Activated B cell treated with CpG ODN at 0.5 μM for 24 hours (primary cell): ENCODE measurements around the gene SPACA5. TPM values are rescaled to one million over a fixed set of nuclear protein-coding genes. Genes with fewer than 3 reads are reported as not detected.
"Not testable (repeated sequence)": the region's sequence is repeated elsewhere in the genome, so short reads cannot be mapped to it uniquely, and the experiment has no call there.

ENCODE experiments used
- ATAC-seq: fragments of 200-7000 bp; cut with Tn5 transposase; one replicate; pipeline ENCODE4 v1.10.0; 2021; ENCODE audit warnings: low read depth, mild to moderate bottlenecking, moderate library complexity
- CTCF ChIA-PET: fragments of 350-600 bp; sonication (Branson Sonifier 250); formaldehyde crosslinking; loops from one replicate; lab custom pipeline; 2021; ENCODE audit warnings: antibody characterized with exemption; lab: Charles Lee
- POLR2A ChIA-PET: fragments of 350-600 bp; sonication (Branson Sonifier 250); formaldehyde crosslinking; loops from one replicate; lab custom pipeline; 2021; ENCODE audit warnings: antibody characterized with exemption; lab: Charles Lee
- DNase-seq: peaks from one replicate; pipeline ENCODE4 v3.0.0; 2022
- H3K27ac Mint-ChIP-seq: one replicate; pipeline ENCODE4 v1.8.0; 2020; ENCODE audit warnings: mixed read lengths
- H3K27me3 Mint-ChIP-seq: one replicate; pipeline ENCODE4 v1.8.0; 2021; ENCODE audit warnings: mixed read lengths
- H3K36me3 Mint-ChIP-seq: one replicate; pipeline ENCODE4 v1.8.0; 2021; ENCODE audit warnings: low read depth, mixed read lengths
- H3K4me1 Mint-ChIP-seq: one replicate; pipeline ENCODE4 v1.8.0; 2021; ENCODE audit warnings: mixed read lengths
- H3K4me3 Mint-ChIP-seq: one replicate; pipeline ENCODE4 v1.8.0; 2020; ENCODE audit warnings: mild to moderate bottlenecking, mixed read lengths
- H3K9me3 Mint-ChIP-seq: one replicate; pipeline ENCODE4 v1.8.0; 2020; ENCODE audit warnings: mixed read lengths
- CTCF ChIP-seq: fragments of 200-600 bp; IDR thresholded peaks from one replicate; pipeline ENCODE4 v1.8.0; 2022; ENCODE audit warnings: antibody characterized with exemption, mild to moderate bottlenecking
- intact Hi-C: fragments of 100-400 bp; cut with micrococcal nuclease; formaldehyde crosslinking; loops from one replicate; pipeline ENCODE4 v1.15.1; 2024
- total RNA-seq: library from RNA; stranded (reverse); gene quantifications from 2 replicates; pipeline ENCODE4 v1.2.3, GENCODE V29; 2022

The SPACA5 gene
- total RNA-seq, 1 donor from 2014 or later = not detected

- no peaks in the 10 kb centered on the region for H3K27me3 Mint-ChIP-seq
- no peak for TF ChIP-seq CTCF
- ChIA-PET CTCF (no interaction called here), POLR2A (no interaction called here)
- no peaks in the 10 kb centered on the region for H3K9me3 Mint-ChIP-seq
- H3K27ac Mint-ChIP-seq = no peak overlapping the region
- H3K4me1 Mint-ChIP-seq = no peaks in the 10 kb centered on the region
- DNase-seq (no peak), ATAC-seq (no peak)
- H3K4me3 Mint-ChIP-seq = no peak overlapping the region
- H3K36me3 Mint-ChIP-seq = no peaks in the 10 kb centered on the region
- intact Hi-C loops = no loop called here
Measured at GRCh38 chrX:48021026-48021900, 14.5 kb downstream of the SPACA5 start.

DNA sequence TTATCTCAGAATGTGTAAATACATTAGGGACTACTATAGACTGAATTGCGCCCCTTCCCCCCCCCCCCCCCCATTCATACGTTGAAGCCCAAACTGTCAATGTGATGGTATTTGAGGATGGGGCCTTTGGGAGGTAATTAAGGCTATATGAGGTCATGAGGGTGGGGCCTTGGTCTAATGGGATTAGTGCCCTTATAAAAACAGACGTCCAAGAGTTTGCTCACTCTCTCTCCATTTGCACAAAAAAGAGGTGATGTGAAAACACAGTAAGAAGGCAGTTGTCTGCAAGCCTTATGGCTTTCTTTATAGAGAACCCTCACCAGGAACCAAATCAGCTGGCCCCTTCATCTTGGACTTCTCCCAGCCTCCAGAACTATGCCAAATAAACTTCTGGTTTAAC is 15.3 kb downstream of the SPACA5 start:
- Mint-ChIP-seq H3K27ac (no peak overlapping the region), H3K4me1 (no peaks in the 10 kb centered on the region), H3K9me3 (no peaks in the 10 kb centered on the region), H3K27me3 (no peaks in the 10 kb centered on the region), H3K4me3 (no peak overlapping the region), H3K36me3 (no peaks in the 10 kb centered on the region)
- no peak for TF ChIP-seq CTCF
- intact Hi-C loops = no loop called here
- ChIA-PET POLR2A (no interaction called here), CTCF (no interaction called here)
- DNase-seq (no peak), ATAC-seq (no peak)

DNA sequence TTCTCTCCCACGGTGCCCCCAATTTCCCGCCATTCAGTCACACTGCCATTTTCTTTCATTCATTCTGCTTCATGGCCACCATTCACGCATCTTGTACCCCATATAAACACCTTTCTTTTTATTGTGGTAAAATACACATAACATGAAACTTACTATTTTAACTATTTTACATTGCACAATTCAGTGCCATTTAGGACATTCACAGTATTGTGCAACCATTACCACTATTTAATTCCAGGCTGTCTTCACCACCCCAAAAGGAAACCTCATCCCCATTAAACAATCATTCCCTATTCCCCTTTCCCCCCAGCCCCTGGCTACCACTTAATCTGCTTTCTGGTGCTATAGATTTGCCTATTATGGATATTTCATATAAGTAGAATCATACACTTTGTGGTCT is 15.9 kb downstream of the SPACA5 start:
- no peak overlapping the region for H3K4me3 Mint-ChIP-seq
- H3K36me3 Mint-ChIP-seq = no peaks in the 10 kb centered on the region
- POLR2A ChIA-PET = no interaction called here
- no peaks in the 10 kb centered on the region for H3K9me3 Mint-ChIP-seq
- no peaks in the 10 kb centered on the region for H3K4me1 Mint-ChIP-seq
- no peak for DNase-seq
- H3K27ac Mint-ChIP-seq = no peak overlapping the region
- CTCF ChIA-PET = no interaction called here
- no peak for ATAC-seq
- no peaks in the 10 kb centered on the region for H3K27me3 Mint-ChIP-seq
- intact Hi-C loops = no loop called here
- TF ChIP-seq CTCF = no peak

GRCh38 chrX:48025561-48025960 is 18.8 kb downstream of the SPACA5 start:
- ATAC-seq (no peak), DNase-seq (no peak)
- CTCF ChIA-PET = no interaction called here
- POLR2A ChIA-PET = no interaction called here
- H3K4me1 Mint-ChIP-seq = no peaks in the 10 kb centered on the region
- H3K9me3 Mint-ChIP-seq = no peaks in the 10 kb centered on the region
- H3K36me3 Mint-ChIP-seq = no peaks in the 10 kb centered on the region
- no peak overlapping the region for H3K4me3 Mint-ChIP-seq
- intact Hi-C loops = no loop called here
- H3K27me3 Mint-ChIP-seq = no peaks in the 10 kb centered on the region
- no peak overlapping the region for H3K27ac Mint-ChIP-seq
- TF ChIP-seq CTCF = no peak

- H3K27me3 Mint-ChIP-seq, DNase-seq, ATAC-seq, H3K36me3 Mint-ChIP-seq, H3K4me3 Mint-ChIP-seq, H3K4me1 Mint-ChIP-seq, POLR2A ChIA-PET, H3K27ac Mint-ChIP-seq, CTCF ChIA-PET, H3K9me3 Mint-ChIP-seq, intact Hi-C loops: not testable (repeated sequence)
Measured at GRCh38 chrX:48027545-48027944, 20.8 kb downstream of the SPACA5 start.
